ENCODE results near the gene DKK3.
A peak's percentile ranks its signal among the peaks of the same experiment; 100 is the strongest.

The DKK3 gene

GRCh38 chr11:11978098-11978637 lies 30.3 kb downstream of the DKK3 start:
- no peak overlapping the region for H3K27ac ChIP-seq (ENCODE audit: low read depth, low read length)
- H3K9ac ChIP-seq (ENCODE audit: low read length) = no peak overlapping the region
- H3K36me3 ChIP-seq (ENCODE audit: insufficient read depth, low read length) = no peaks in the 10 kb centered on the region
- no peaks in the 10 kb centered on the region for H3K9me3 ChIP-seq (ENCODE audit: low read length)
- no peaks in the 10 kb centered on the region for H3K27me3 ChIP-seq (ENCODE audit: control insufficient read depth in 1 of 2, insufficient read depth in 2 of 2, low read length in 2 of 2)
- peaks cover 51% of the 10 kb centered on the region for H3K4me1 ChIP-seq (ENCODE audit: insufficient read depth, low read length)
- H3K4me3 ChIP-seq (ENCODE audit: low read depth in 1 of 2, low read length in 2 of 2) = no peak overlapping the region

DNA sequence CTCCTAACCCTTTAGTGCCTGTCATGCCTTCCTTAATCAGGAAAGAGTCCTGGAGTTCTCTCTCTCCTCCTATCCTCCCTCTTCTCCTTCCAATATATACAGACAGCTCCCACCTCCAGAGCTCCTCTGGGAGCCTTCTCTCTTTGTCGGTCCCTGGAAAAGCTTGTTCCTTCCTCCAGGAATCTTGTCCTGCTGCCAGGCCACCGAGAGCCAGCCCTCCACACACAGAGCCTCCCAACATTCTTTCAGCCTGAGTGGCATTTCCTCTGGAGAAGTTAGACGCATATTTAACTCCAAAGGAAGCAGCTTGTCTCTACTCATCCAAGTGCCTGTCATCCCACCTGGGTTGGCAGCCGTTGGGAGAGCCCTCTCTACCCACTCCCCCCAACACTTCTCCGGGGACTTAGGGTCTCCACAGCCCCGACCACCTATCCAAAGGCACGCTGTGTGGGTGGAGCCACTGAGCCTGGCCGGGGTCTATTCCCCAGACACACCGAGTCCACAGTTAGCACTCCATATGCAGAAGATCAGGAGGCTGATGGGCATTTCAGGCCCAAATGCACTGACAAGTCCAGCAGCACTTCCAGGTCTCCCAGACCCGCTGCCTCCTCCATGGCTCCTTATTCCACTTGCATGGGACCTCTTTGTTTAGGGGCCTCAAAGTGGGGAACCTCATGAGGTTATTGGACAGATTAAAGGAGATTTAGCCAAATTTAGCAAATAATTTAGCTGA lies 31.1 kb downstream of the DKK3 start:
- no peak overlapping the region for H3K9ac ChIP-seq (ENCODE audit: low read length)
- peak overlapping the region; percentile 53 for H3K27ac ChIP-seq (ENCODE audit: low read depth, low read length)
- peaks cover 59% of the 10 kb centered on the region for H3K4me1 ChIP-seq (ENCODE audit: insufficient read depth, low read length)
- H3K36me3 ChIP-seq (ENCODE audit: insufficient read depth, low read length) = no peaks in the 10 kb centered on the region
- no peak overlapping the region for H3K4me3 ChIP-seq (ENCODE audit: low read depth in 1 of 2, low read length in 2 of 2)
- H3K27me3 ChIP-seq (ENCODE audit: control insufficient read depth in 1 of 2, insufficient read depth in 2 of 2, low read length in 2 of 2) = no peaks in the 10 kb centered on the region
- no peaks in the 10 kb centered on the region for H3K9me3 ChIP-seq (ENCODE audit: low read length)

DNA sequence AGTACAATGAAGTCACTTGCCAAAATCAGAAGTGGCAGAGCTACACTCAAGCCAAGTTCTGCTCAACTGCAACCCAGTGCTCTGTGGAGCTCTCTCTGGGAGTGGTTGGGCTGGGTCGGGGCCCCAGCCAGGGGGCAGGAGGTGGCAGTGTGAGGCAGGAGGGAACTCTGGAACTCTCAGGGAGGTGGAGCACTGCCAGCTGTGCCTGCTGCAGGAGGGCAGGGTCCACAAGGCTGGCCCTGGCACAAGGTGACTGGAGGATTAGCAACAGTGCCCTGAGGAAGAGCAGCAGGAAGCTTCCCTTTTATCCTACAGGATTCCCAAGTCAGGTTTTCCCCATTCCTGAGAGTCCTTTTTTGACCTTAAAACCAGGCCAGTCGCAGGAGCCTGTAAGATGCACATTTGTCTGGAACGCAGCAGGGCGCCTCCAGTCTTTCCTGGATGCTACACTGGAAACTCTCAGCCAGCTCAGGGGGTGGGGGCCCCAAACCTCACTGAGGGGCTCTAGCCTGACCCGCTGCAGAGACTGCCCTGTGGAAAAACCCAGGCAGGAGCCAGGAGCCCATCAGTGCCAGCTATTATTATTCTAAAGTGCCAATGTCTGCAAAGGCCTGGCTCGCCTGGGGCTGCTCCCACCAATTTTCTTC lies 31.8 kb downstream of the DKK3 start:
- no peaks in the 10 kb centered on the region for H3K36me3 ChIP-seq (ENCODE audit: insufficient read depth, low read length)
- H3K4me1 ChIP-seq (ENCODE audit: insufficient read depth, low read length) = peaks cover 67% of the 10 kb centered on the region

GRCh38 chr11:11975201-11976092 lies 33.0 kb downstream of the DKK3 start:
- Histone ChIP-seq H3K27me3 (ENCODE audit: control insufficient read depth in 1 of 2, insufficient read depth in 2 of 2, low read length in 2 of 2) (no peaks in the 10 kb centered on the region), H3K27ac (ENCODE audit: low read depth, low read length) (peak overlapping the region; percentile 37), H3K9me3 (ENCODE audit: low read length) (no peaks in the 10 kb centered on the region), H3K4me1 (ENCODE audit: insufficient read depth, low read length) (peaks cover 68% of the 10 kb centered on the region), H3K36me3 (ENCODE audit: insufficient read depth, low read length) (no peaks in the 10 kb centered on the region), H3K4me3 (ENCODE audit: low read depth in 1 of 2, low read length in 2 of 2) (no peak overlapping the region), H3K9ac (ENCODE audit: low read length) (no peak overlapping the region)

More for the DNA sequence above, 31.8 kb downstream of the DKK3 start:
- Histone ChIP-seq H3K9ac (ENCODE audit: low read length) (no peak overlapping the region), H3K27me3 (ENCODE audit: control insufficient read depth in 1 of 2, insufficient read depth in 2 of 2, low read length in 2 of 2) (no peaks in the 10 kb centered on the region), H3K4me3 (ENCODE audit: low read depth in 1 of 2, low read length in 2 of 2) (no peak overlapping the region), H3K27ac (ENCODE audit: low read depth, low read length) (peak overlapping the region; percentile 53), H3K9me3 (ENCODE audit: low read length) (no peaks in the 10 kb centered on the region)

GRCh38 chr11:11973866-11974265 lies 34.6 kb downstream of the DKK3 start:
- no peak overlapping the region for H3K9ac ChIP-seq (ENCODE audit: low read length)
- no peaks in the 10 kb centered on the region for H3K36me3 ChIP-seq (ENCODE audit: insufficient read depth, low read length)
- H3K27ac ChIP-seq (ENCODE audit: low read depth, low read length) = peak overlapping the region; percentile 59
- H3K4me3 ChIP-seq (ENCODE audit: low read depth in 1 of 2, low read length in 2 of 2) = peak overlapping the region in 1 of 2 donors; percentile 33
- H3K27me3 ChIP-seq (ENCODE audit: control insufficient read depth in 1 of 2, insufficient read depth in 2 of 2, low read length in 2 of 2) = no peaks in the 10 kb centered on the region
- H3K4me1 ChIP-seq (ENCODE audit: insufficient read depth, low read length) = peaks cover 66% of the 10 kb centered on the region
- H3K9me3 ChIP-seq (ENCODE audit: low read length) = no peaks in the 10 kb centered on the region

- Histone ChIP-seq H3K4me3 (ENCODE audit: low read depth in 1 of 2, low read length in 2 of 2) (peak overlapping the region; percentile 11 to 33), H3K27me3 (ENCODE audit: control insufficient read depth in 1 of 2, insufficient read depth in 2 of 2, low read length in 2 of 2) (no peaks in the 10 kb centered on the region), H3K9me3 (ENCODE audit: low read length) (no peaks in the 10 kb centered on the region), H3K4me1 (ENCODE audit: insufficient read depth, low read length) (peaks cover 62% of the 10 kb centered on the region), H3K27ac (ENCODE audit: low read depth, low read length) (peak overlapping the region; percentile 59), H3K36me3 (ENCODE audit: insufficient read depth, low read length) (no peaks in the 10 kb centered on the region), H3K9ac (ENCODE audit: low read length) (no peak overlapping the region)
Measured at GRCh38 chr11:11973361-11973800, 35.0 kb downstream of the DKK3 start.

DNA sequence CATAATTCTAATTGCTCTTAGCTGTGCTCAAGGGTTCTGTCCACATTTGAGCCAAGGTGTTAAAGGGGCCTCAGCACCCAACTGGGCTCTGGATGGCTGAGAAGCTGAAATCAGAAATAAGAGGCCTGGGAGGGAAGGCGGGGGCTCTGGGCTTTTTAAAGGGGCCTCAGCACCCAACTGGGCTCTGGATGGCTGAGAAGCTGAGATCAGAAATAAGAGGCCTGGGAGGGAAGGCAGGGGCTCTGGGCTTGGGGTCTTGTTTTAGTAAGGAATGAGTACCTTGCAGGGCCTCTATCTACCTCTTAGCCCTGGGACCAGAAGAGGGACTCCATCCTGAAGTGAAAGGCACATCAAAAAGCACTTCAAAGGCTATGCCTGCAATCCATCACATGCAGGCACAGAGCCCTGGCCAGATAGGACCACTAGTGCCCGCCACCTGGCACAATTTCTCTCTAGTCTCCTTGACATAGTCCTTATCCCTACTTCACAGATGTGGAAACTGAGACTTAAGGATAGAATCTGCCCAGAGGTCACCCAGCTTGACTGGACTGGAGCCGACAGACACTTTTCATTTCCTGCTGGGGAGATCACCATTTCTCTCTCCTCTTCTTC lies 35.6 kb downstream of the DKK3 start:
- H3K27ac ChIP-seq (ENCODE audit: low read depth, low read length) = peak overlapping the region; percentile 59
- H3K4me3 ChIP-seq (ENCODE audit: low read depth in 1 of 2, low read length in 2 of 2) = peak overlapping the region in 1 of 2 donors; percentile 33
- peaks cover 57% of the 10 kb centered on the region for H3K4me1 ChIP-seq (ENCODE audit: insufficient read depth, low read length)
- H3K9me3 ChIP-seq (ENCODE audit: low read length) = no peaks in the 10 kb centered on the region
- no peaks in the 10 kb centered on the region for H3K36me3 ChIP-seq (ENCODE audit: insufficient read depth, low read length)
- H3K27me3 ChIP-seq (ENCODE audit: control insufficient read depth in 1 of 2, insufficient read depth in 2 of 2, low read length in 2 of 2) = no peaks in the 10 kb centered on the region
- no peak overlapping the region for H3K9ac ChIP-seq (ENCODE audit: low read length)

- no peaks in the 10 kb centered on the region for H3K9me3 ChIP-seq (ENCODE audit: low read length)
- peaks cover 49% of the 10 kb centered on the region for H3K4me1 ChIP-seq (ENCODE audit: insufficient read depth, low read length)
- H3K27me3 ChIP-seq (ENCODE audit: control insufficient read depth in 1 of 2, insufficient read depth in 2 of 2, low read length in 2 of 2) = no peaks in the 10 kb centered on the region
- H3K9ac ChIP-seq (ENCODE audit: low read length) = no peak overlapping the region
- no peaks in the 10 kb centered on the region for H3K36me3 ChIP-seq (ENCODE audit: insufficient read depth, low read length)
- H3K27ac ChIP-seq (ENCODE audit: low read depth, low read length) = no peak overlapping the region
- H3K4me3 ChIP-seq (ENCODE audit: low read depth in 1 of 2, low read length in 2 of 2) = no peak overlapping the region
Measured at GRCh38 chr11:11971906-11972547, 36.4 kb downstream of the DKK3 start.

GRCh38 chr11:11970556-11970955 lies 37.9 kb downstream of the DKK3 start:
- H3K27me3 ChIP-seq (ENCODE audit: control insufficient read depth in 1 of 2, insufficient read depth in 2 of 2, low read length in 2 of 2) = no peaks in the 10 kb centered on the region
- H3K36me3 ChIP-seq (ENCODE audit: insufficient read depth, low read length) = no peaks in the 10 kb centered on the region
- H3K9me3 ChIP-seq (ENCODE audit: low read length) = no peaks in the 10 kb centered on the region
- H3K9ac ChIP-seq (ENCODE audit: low read length) = no peak overlapping the region
- H3K4me3 ChIP-seq (ENCODE audit: low read depth in 1 of 2, low read length in 2 of 2) = no peak overlapping the region
- H3K27ac ChIP-seq (ENCODE audit: low read depth, low read length) = no peak overlapping the region
- H3K4me1 ChIP-seq (ENCODE audit: insufficient read depth, low read length) = peaks cover 34% of the 10 kb centered on the region

DNA sequence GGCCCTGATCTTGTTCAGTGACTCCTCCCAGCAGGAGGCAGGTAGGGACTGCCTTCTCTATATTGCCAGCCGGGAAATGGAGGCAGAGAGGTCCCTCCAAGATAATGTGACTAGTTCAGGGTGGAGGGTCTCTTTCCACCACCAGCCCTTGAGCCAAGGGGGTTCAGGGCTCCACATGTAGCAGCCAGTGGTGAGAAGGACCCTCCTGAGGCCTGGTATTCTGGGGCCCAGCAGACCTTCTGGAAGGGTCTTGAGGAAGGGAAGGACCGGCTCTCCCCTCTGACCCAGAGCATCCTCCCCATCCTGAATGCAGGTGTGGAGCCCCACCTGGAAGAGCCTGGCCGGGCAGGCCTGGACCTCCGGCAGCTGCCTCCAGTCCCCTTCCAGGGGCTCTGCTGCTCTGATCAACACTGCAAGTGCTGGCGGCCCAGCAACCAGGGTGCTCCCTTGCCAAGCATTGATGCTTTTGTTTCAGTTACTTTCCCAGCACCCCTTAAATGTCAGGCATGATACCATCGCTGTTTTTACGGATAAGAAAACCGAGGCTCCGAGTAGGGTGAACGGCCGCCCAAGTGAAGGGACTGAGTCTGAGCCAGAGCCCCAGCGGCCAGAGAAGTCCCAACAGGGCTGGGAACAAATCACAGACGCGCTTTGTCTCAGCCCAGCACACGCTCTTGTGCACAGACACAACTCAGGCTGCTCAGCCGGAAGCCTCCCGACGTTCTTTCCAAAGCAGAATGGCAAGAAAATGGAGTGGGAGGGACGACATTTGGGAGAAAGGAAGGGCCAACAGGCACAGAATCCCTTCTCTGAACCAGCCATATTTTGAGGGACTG lies 38.8 kb downstream of the DKK3 start:
- H3K4me1 ChIP-seq (ENCODE audit: insufficient read depth, low read length) = peaks cover 28% of the 10 kb centered on the region
- no peaks in the 10 kb centered on the region for H3K9me3 ChIP-seq (ENCODE audit: low read length)
- no peak overlapping the region for H3K27ac ChIP-seq (ENCODE audit: low read depth, low read length)
- H3K27me3 ChIP-seq (ENCODE audit: control insufficient read depth in 1 of 2, insufficient read depth in 2 of 2, low read length in 2 of 2) = no peaks in the 10 kb centered on the region
- no peak overlapping the region for H3K4me3 ChIP-seq (ENCODE audit: low read depth in 1 of 2, low read length in 2 of 2)
- H3K36me3 ChIP-seq (ENCODE audit: insufficient read depth, low read length) = no peaks in the 10 kb centered on the region
- no peak overlapping the region for H3K9ac ChIP-seq (ENCODE audit: low read length)

All from muscle layer of colon (tissue), 2 donors.